Measurements from ENCODE around the gene SNX32.

The SNX32 gene

DNA sequence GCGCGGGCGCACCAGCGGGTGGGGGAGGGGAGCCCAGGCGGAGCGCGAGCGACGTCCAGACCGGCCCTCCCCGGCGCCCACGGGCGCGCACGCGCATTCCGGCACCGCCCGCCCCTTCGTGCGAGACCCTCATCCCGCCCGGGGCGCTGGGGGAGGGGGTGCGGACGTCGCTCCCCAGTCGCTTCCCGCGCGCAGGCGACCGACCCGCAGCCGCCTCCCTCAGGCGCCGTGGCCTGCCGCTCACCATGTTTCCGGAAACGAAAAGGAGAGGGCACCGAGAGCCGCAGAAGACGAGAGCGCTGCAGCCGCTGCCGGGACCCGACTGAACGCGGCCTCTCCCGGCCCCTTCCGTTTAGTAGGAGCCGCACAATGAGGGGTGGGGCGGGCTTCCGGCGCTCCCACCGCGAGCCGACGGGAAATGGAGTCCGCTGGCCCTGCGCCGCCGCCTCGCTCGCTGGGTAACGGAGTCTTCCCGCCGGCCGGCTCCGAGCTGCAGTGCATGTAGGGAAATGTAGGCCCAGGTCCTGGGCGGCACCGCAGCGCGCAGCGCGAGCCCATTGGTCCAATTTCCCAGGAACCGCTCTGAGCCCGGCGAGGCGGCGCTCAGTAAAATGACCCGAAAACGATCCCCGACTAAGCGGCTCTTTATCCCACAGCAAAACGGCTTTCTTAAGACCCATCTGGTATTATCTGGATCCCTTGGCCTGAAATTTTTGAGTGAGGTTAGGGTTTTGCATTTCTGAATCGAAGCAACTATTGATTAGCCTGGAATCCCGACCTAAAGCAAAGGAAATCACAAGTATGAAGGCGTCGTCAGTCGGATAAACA lies 24.3 kb downstream of the SNX32 start, which contains the start of gene CFL1:
CFL1 (minus strand) TSS at position 328 of the 828 bp plus-strand sequence; CDS start at position 247, 81 bp downstream.
- DNase-seq = peak; percentile 95 to 98

DNA sequence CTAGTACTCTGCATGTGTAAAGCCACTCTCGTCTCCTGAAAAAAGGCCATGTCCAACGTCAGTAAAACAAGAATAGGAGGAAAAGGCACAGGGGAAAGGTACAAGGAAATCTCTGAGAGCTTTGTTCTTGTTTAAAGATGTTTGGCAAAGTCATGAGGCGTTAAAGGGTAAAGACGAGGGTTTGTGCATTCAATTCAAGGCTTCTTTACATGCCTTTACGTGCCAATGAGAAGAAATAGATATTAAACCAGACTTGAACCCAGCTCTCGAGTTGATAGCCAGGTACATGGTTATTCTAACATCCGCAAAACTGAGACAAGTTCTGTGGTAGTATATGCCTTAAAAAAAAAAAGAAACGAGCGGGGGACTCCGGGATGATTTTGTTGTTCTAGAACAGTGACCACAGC lies 24.9 kb downstream of the SNX32 start:
- no peak for DNase-seq

DNA sequence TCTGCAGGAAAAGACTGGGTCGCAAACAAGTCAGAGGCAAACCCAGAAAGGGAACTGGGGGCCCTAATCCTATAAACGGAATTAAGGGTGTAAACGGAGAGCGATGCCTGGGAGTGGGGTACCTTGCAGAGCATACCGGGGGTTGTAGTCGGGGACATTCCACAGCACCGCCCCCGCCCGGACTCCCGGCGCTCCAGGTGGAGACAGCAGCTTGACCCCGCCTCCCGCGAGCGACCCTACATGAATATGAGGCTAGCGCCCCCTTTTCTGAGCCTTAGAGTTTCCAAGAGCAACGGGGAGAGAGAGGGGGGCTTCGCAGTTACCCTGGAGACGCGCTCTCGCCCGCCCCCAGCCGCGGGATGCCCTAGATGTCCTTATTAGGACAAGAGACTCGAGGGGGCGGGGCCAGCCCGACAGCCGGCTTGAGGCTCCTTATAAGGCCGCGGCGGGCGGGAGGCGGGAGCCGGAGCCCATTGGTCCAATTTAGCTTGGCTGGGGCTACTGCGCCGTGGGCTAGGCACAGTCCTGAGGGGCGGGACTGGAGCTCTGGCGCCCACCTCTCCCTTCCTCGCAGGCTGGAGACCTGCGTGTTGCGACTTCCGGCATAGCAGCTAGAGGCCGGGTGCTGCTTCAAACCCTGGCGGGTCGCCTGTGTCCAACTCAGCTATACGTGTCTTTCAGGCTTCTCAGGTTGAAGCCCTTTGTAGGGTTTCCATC lies 25.5 kb downstream of the SNX32 start:
- DNase-seq = peak; percentile 96 to 99

DNA sequence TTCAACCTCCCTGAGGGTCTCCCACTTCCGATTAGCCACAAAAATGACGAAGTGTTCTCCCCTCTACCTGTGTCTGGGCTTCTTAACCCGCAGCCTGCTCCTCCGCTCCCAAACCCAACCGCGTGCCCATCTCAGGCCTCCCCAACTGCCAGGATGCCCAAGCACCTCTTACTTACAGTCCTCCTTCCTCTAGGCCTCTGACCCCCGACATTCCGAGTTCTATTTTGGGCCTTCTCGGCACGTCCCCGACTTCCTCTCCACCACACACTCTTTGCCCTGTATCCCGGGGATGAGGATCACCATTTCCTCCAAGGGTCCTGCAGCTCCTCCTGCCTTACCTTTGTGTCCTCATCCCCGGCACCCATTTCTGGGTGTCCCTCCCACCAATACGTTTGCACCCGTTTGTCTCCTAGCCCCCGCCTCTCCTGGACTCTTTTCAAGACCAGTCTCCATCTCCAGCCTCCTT lies 26.1 kb downstream of the SNX32 start:
- DNase-seq = no peak

DNA sequence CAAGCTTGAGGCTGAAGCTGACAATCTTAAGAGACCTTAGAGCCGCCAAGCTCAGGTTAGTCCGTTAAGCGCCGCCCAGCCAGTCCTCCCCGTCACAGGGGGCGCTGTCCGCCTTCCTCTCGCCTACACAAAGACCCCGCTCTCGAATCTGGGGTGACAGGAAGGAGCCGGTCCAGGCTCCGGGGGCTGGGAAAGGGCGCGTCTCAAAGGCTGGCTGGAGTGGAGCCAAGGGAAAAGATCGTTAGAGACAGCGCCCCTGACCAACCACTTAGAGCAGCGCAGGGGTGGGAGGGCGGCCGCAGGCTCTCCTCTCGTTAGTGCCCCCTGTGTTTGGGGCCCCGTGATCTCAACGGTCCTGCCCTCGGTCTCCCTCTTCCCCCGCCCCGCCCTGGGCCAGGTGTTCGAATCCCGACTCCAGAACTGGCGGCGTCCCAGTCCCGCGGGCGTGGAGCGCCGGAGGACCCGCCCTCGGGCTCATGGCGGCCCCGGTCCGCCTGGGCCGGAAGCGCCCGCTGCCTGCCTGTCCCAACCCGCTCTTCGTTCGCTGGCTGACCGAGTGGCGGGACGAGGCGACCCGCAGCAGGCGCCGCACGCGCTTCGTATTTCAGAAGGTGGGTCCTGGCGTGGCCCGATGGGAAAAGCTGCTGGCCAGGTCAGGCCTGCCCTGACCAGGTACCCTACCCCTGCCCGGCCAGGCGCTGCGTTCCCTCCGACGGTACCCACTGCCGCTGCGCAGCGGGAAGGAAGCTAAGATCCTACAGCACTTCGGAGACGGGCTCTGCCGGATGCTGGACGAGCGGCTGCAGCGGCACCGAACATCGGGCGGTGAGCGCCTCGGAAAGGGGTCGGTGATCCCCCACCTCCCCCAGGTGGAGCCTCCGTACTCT lies 26.8 kb downstream of the SNX32 start, which contains the start of gene MUS81:
MUS81 (plus strand) TSS at position 156 of the 887 bp plus-strand sequence; CDS start at position 477, 321 bp downstream.
- DNase-seq = peak; percentile 93 to 96

DNA sequence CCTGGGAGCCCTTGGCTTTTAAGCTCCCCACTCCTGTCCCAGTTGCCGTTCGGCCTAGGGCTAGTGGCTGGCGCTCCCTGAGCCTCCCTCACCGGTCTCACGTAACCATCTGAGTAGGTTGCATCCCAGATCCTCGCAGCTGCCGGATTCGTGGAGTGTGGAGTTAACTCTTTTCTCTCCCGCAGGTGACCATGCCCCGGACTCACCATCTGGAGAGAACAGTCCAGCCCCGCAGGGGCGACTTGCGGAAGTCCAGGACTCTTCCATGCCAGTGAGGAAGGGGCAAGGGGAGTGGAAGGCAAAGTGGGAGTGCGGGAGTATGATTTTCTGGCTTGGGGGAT lies 27.4 kb downstream of the SNX32 start:
- no peak for DNase-seq

DNA sequence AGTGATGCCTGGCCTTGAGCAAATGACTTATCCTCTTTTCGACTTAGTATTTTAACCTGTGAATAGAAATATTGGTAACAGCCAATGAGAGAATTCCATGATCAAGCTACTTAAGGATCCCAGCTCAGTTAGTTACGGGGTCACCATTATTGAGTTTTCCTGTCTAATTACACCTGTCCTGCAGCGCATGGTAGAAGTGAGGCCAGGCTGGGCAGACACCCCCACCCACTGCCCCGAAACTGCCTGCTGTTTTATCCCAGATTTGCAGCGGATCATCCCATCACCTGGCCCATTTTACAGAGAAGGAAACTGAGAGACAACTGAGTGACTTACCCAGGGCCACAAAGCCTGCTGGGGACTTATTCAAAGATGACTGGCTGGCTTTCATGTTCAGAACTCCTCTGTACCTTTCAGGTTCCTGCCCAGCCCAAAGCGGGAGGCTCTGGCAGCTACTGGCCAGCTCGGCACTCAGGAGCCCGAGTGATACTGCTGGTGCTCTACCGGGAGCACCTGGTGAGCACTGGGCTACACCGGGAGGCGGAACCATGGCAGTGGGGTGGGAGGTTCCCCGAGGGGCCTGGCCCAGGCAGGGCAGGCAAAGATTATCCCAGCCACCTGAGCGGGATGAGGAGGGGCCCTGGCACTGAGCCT lies 27.9 kb downstream of the SNX32 start:
- no peak for DNase-seq

DNA sequence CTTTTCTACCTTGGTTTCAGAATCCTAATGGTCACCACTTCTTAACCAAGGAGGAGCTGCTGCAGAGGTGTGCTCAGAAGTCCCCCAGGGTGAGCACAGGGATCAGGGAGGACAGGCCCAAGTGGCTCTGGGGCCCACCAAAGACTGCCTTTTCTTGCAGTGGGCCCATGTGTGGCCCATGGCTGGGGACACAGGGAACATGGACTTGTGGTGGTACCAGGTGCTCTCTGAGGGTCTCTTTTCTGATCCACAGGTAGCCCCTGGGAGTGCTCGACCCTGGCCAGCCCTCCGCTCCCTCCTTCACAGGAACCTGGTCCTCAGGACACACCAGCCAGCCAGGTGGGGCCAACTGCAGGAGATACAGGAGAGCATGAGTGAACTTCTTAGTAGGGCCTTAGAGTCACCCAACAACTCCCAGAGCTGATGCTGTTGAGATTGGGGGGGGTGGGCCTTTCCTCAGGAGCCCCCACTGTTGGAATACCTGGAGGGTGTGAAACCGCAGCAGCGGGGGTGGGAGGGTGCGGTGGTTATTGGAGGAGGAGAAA lies 28.5 kb downstream of the SNX32 start:
- DNase-seq = no peak

DNA sequence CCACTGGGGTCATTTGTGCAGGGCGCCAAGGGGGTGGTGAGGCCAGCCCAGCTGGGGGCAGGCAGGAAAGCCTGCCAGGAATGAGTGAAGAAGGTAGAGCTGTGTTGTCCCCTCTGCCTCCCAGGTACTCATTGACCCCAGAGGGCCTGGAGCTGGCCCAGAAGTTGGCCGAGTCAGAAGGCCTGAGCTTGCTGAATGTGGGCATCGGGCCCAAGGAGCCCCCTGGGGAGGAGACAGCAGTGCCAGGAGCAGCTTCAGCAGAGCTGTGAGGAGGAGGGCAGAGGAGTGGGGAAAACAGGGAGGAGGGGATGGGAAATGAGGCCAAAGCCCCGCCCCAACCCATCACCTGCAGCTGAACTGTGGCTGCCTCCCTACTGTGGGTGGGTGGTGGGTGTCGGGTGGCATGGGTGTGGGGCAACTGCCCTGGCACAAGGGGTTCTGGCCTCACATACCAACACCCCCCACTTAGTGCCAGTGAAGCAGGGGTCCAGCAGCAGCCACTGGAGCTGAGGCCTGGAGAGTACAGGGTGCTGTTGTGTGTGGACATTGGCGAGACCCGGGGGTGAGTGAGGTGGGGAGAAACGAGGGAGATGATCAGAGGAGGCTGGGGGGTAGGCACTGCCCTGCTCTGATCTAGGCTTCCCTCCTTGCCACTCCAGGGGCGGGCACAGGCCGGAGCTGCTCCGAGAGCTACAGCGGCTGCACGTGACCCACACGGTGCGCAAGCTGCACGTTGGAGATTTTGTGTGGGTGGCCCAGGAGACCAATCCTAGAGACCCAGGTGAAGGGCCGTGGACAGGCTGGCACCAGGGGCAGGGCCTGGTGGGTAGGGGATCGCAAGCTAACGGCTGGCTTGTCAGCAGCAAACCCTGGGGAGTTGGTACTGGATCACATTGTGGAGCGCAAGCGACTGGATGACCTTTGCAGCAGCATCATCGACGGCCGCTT lies 29.5 kb downstream of the SNX32 start:
- peak in 1 of 2 donors; percentile 0 for DNase-seq

DNA sequence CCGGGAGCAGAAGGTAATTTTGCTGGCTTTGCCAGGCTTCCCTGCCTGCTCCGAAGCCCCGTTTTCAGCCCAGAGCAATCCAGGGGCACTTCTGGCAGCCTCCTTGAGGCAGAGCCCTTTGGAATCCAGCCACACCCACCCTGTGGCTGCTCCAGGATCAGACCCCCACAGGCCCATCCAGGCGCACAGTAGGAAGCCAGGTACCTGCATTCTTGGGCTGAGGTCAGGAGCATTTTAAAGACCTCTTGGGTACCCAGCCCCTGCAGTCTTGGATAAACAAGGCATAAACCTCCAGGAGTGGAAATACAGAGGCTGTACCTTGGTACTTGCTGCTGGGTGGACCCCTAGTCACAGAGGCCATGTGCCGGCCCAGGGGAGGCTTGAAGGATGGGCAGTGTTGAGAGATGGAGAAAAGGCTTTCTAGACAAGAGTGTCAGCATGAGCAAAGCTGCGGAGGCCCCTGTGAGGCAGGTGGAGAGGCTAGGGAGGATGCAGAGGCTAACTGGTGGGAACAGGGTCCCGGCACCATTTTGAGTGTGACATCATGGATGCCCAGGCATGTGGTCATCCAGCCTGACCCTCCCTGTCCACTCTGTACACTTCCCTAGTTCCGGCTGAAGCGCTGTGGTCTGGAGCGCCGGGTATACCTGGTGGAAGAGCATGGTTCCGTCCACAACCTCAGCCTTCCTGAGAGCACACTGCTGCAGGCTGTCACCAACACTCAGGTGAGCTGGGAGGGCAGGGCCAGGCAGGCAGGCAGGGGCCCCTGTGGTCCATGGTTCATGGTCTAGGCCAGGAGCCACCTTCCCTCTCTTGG lies 30.3 kb downstream of the SNX32 start:
- DNase-seq = peak in 1 of 2 donors; percentile 0

DNA sequence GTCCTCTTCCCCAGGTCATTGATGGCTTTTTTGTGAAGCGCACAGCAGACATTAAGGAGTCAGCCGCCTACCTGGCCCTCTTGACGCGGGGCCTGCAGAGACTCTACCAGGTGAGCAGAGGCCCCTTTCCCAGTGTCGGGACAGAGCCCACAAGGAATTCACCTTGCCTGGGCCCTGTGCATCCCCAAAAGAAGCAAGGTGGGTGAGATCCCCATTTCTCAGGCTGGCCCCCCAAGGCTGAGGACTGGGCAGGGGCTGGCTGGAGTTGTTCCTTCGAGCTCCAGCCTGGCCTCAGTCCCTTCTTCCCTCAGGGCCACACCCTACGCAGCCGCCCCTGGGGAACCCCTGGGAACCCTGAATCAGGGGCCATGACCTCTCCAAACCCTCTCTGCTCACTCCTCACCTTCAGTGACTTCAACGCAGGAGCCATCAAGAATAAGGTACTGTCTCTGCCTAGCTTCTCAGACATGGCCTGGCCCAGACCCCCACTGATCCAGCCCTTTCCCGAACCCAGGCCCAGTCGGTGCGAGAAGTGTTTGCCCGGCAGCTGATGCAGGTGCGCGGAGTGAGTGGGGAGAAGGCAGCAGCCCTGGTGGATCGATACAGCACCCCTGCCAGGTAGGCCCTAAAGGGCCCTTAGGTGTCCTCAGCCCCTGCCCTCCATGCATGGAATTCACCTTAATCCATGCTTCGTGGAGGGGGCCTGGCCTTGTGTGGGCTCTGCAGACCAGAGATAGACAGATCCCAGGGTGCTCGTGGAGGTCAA lies 31.1 kb downstream of the SNX32 start:
- DNase-seq = no peak

DNA sequence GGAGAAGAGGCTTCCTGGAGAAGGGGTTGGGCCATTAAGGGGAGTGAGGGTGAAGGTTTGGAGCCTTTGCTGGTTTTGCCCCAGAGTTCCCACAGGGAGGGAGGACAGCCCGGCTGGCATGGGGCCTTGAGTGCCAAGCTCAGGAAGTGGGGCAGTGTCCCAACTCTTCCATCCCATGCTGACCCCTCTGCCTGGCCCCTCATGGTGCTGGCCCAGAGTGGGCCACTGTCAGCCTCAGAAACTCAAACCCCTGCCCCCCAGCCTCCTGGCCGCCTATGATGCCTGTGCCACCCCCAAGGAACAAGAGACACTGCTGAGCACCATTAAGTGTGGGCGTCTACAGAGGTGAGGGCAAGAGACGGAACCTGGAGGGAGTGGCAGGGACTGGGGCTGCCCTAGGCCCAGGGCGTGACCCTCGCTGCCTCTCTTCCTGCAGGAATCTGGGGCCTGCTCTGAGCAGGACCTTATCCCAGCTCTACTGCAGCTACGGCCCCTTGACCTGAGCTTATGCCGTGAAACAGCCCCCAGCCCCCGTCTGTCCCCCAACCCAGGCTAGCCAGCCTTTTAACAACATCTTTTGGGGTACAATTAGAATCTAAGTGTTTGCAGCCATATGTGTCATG lies 31.9 kb downstream of the SNX32 start:
- DNase-seq = no peak

DNA sequence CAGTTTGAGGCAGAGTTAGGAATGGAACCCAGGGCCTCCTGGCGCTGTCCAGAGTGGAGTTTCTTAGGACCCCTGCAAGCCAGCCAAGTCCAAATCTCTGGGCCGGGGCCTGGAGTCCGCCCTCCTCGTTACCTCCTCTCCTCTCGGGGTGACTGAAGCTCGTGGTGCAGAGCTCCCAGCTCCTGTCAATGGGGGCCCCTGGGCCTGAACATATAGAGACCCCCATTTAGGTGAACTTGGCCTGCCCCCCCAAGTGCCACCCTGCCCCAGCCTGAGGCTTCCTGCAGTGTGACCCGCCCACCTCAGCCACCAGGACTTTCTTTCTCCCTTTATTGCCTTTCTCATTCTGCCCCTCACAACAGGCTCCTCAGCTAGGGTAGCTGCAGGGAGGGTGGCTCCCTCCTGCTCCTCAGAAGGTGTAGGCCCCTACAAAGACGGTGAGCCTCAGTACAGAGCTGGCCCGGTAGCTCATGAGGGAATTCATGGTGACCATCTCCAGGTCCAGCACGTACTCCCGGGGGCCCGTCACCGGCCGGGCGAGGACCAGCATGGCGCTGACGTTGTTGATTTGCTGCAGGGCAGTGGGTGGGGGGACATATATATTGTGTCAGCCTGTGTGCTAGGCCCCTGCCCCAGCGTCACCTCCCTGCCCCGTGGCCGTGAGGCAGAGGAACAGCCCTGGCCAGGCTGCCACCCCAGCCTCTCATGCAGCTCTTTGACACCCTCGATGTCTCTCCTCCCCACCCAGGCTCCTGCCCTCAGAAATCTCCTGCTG lies 32.9 kb downstream of the SNX32 start:
- DNase-seq = no peak

DNA sequence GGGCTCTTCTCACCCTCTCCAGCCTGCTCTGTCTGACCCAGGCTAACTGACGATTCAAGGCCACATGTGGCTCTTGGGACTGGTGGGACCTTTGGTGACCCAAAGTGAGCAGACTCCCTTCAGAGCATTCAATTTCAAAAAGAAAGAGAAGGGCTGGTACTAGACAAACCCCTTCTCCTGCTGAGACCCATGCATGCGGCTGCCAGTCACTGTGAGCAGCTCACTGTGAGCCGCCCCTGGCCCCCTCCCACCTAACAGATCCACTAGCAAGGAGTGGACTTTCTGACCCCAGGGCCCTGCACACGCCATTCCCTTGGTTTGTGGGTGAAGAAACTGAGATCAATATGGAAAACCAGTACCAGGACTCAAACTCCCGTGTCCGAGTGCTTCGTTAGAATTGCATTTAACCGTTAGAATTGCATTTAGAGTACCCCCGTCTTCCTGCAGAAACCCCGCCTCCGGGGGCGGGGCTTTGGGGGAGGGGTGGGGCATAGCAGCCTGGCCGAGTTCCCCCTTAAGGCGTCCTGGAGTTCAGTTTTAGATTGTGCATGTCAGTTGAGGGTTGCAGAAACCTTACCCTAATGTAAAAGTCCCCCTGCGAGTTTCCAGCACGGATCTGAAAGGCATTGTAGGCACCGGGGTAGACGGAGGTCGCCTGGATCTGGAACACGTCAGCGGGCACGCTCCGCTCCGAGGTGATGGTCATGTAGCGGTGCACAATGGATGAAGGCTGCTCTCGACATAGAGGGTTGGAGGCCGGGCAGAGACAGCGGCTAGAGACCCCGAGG lies 33.7 kb downstream of the SNX32 start:
- no peak for DNase-seq

DNA sequence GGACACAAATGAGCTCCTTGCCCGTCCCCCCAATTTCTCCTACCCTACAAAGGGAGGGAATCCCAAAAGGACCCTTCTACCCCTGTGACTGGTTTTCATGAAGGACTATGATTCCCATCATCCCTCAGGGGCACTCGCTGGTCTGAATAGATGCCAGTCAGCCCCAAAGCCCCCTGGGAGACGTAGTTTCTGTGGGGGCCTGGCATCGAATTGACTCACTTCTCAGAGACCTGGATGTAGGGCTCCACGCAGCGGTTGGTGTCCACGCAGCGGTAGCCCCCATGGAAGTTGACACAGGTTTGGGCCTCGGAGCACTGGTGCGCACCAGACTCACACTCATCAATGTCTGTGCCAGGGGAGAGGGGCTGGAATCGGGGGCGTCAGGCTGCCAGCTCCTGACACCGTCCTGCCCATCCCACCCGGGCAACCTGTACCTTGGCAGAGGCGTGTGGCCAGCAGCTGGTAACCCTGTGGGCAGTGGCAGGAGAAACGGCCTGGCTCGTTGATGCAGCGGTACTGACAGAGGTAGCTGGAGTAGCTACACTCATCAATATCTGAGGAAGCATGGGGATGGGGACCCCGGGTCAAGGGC lies 34.4 kb downstream of the SNX32 start:
- no peak for DNase-seq

DNA sequence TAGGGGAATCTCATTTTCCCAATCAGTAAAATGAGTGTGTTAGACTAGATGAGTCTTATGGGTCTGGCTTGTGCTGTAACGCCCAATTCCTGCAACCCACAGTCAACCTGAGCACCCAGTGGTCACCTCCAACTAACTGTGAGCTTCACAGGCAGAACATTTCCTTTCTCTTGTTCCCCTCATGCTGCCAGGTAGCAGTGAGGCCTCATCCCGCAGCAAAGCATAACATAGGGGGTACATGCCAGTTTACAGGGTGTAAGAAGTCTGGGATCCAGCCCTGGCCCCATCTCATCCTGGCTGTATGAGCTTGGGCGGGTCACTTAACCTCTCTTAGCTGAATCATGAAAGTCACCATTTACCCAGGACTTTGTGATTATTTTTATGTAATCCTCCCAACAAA lies 35.1 kb downstream of the SNX32 start:
- no peak for DNase-seq
